Gastroesophageal sphincter (tissue), 4 donors: Measurements from ENCODE around the gene DKKL1. TPM values are rescaled to one million over a fixed set of nuclear protein-coding genes. Genes with fewer than 3 reads are reported as not detected.
A peak's percentile ranks its signal among the peaks of the same experiment; 100 is the strongest.

Experiments used
- ATAC-seq: fragments of 150-250 bp; one replicate; pipeline ENCODE4 v1.9.1; 2016; ENCODE audit warnings: mild to moderate bottlenecking, moderate library complexity
- H3K27ac ChIP-seq, 4 donors: fragments of 200-600 bp; sonication (generic) in 3 of 4; 1 replicate in 3 of 4; 2 replicates in 1 of 4; pipeline ENCODE4 v1.5.1; 2016 to 2019
- H3K27me3 ChIP-seq: fragments of 200-600 bp; sonication (generic); one replicate; pipeline ENCODE4 v1.5.1; 2019
- H3K36me3 ChIP-seq, 2 donors: fragments of 200-600 bp; sonication (generic); one replicate each; pipeline ENCODE4 v1.5.1; 2019; ENCODE audit warnings: control low read depth in 1 of 2
- H3K4me1 ChIP-seq, 3 donors: fragments of 200-600 bp; sonication (generic); 1 replicate in 2 of 3; 2 replicates in 1 of 3; pipeline ENCODE4 v1.5.1; 2016 to 2019; ENCODE audit warnings: control low read depth in 2 of 3
- H3K4me3 ChIP-seq, 2 donors: fragments of 200-600 bp; sonication (generic); one replicate each; pipeline ENCODE4 v1.5.1; 2019; ENCODE audit warnings: mild to moderate bottlenecking in 1 of 2, moderate library complexity in 1 of 2
- H3K9me3 ChIP-seq, 3 donors: fragments of 200-600 bp; sonication (generic); one replicate each; pipeline ENCODE4 v1.5.1; 2017 to 2019; ENCODE audit warnings: control low read depth in 2 of 3
- EP300 ChIP-seq: sonication (generic); formaldehyde crosslinking; IDR thresholded peaks from one replicate; pipeline ENCODE4 v1.6.1; 2017; ENCODE audit warnings: antibody characterized with exemption, mild to moderate bottlenecking
- POLR2A ChIP-seq, 2 donors: fragments of 450-650 bp; IDR thresholded peaks; one replicate each; pipeline ENCODE4 v1.6.1; 2017; ENCODE audit warnings: antibody characterized with exemption in 2 of 2, mild to moderate bottlenecking in 2 of 2, moderate library complexity in 1 of 2
- POLR2AphosphoS5 ChIP-seq: sonication (generic); formaldehyde crosslinking; IDR thresholded peaks from one replicate; pipeline ENCODE4 v1.6.1; 2017; ENCODE audit warnings: antibody characterized with exemption
- WGBS, 2 donors: methylation state at CpG; one replicate each; pipeline ENCODE4 v1.1.5; 2018; ENCODE audit warnings: low coverage in 1 of 2; 5-methylcytosine and 5-hydroxymethylcytosine counted together
- total RNA-seq, 4 donors: library from RNA; depleted of rRNA; stranded (reverse); fragments of >200 nt; gene quantifications; one replicate each; pipeline ENCODE4 v1.1.0, GENCODE V29; 2016
- TF ChIP-seq, protein P1 (sequence below), 4 experiments: fragments of 200-600 bp in 2 of 4; fragments of 450-650 bp in 2 of 4; sonication (generic) in 1 of 4; IDR thresholded peaks; one replicate each; pipeline ENCODE4 v1.5.1; 2017 to 2019; ENCODE audit warnings: antibody characterized with exemption in 4 of 4, mild to moderate bottlenecking in 2 of 4, moderate library complexity in 2 of 4

Gene DKKL1
- total RNA-seq, 4 donors from 2014 or later, result not detected

GRCh38 chr19:49359851-49360820, 3.5 kb upstream of the DKKL1 start:
- Histone ChIP-seq H3K4me1 (peaks cover 0 to 76% (median 11%) of the 10 kb centered on the region in 3 donors), H3K9me3 (no peaks in the 10 kb centered on the region), H3K27me3 (no peaks in the 10 kb centered on the region), H3K36me3 (peaks cover 0 to 46% of the 10 kb centered on the region in 2 donors), H3K4me3 (no peak overlapping the region), H3K27ac (peak overlapping the region in 3 of 4 donors; percentile 50 to 95 (median 93))
- TF ChIP-seq POLR2A (IDR thresholded peaks at IDR 0.05) (no peak), POLR2AphosphoS5 (no peak), EP300 (no peak)
- TF ChIP-seq, protein P1, sequence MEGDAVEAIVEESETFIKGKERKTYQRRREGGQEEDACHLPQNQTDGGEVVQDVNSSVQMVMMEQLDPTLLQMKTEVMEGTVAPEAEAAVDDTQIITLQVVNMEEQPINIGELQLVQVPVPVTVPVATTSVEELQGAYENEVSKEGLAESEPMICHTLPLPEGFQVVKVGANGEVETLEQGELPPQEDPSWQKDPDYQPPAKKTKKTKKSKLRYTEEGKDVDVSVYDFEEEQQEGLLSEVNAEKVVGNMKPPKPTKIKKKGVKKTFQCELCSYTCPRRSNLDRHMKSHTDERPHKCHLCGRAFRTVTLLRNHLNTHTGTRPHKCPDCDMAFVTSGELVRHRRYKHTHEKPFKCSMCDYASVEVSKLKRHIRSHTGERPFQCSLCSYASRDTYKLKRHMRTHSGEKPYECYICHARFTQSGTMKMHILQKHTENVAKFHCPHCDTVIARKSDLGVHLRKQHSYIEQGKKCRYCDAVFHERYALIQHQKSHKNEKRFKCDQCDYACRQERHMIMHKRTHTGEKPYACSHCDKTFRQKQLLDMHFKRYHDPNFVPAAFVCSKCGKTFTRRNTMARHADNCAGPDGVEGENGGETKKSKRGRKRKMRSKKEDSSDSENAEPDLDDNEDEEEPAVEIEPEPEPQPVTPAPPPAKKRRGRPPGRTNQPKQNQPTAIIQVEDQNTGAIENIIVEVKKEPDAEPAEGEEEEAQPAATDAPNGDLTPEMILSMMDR (IDR thresholded peaks at IDR 0.05), result no peak
- 60 to 70% methylated on average over 1 to 8 of the region's 17 CpGs for WGBS, 2 donors
- no peak for ATAC-seq

GRCh38 chr19:49361438-49362047, 2.1 kb upstream of the DKKL1 start:
- Histone ChIP-seq H3K36me3 (peaks cover 0 to 36% of the 10 kb centered on the region in 2 donors), H3K4me1 (peaks cover 0 to 63% (median 11%) of the 10 kb centered on the region in 3 donors), H3K27me3 (no peaks in the 10 kb centered on the region), H3K27ac (peak overlapping the region; percentile 83 to 99 (median 94)), H3K9me3 (no peaks in the 10 kb centered on the region), H3K4me3 (peak overlapping the region; percentile 57 to 79)
- ATAC-seq, result peak; percentile 40
- WGBS, 2 donors, result 3% methylated on average over 4 of the region's 27 CpGs; no CpG with 5 or more reads in 1 of the 2 donors
- peak in 1 of 2 donors; percentile 31 for TF ChIP-seq POLR2A (IDR thresholded peaks at IDR 0.05)
- TF ChIP-seq, protein P1 (IDR thresholded peaks at IDR 0.05), result no peak
- TF ChIP-seq POLR2AphosphoS5, result peak; percentile 76
- TF ChIP-seq EP300, result no peak

DNA sequence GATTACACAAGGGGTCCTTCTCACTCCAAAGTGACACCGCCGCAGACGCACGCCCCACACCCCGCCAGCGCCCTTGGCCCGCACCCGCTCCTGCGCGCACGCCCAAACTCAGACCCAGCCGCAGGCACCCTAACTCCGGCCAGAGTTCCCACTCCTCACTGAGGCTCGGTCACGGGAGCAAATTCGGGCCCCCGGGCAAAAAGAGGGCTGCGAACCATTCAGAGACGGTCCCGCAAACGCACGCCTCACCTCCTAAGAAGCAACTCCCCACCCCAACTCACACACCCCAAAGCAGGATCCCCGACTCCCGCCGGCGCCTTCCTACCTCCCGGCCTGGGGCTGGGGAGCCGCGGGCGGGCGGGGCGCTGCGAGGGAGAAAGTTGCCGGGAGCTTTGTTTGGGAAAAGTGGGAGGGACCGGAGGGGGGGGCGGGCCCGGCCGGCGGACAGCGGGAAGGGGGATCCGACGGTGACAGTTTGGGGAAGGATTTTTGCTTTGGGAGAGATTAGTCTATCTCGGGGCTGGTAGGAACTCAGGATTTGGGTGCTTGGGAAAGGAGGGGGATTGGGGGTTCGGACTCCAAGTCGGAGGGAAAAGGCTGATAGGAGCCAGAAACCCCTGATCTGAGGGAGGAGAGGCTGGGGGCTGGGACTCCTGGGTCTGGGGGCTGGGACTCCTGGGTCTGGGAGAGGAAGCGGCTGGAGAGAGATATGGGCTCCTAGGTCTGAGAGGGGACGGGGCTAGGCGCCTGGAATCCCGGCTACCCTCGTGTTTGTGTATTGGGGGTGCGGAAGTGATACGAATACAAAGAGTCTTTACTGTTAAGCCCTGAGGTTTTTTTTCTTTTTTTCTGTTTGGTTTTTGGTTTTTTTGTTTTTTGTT, 1.4 kb upstream of the DKKL1 start, which contains the start of gene TEAD2:
Gene TEAD2 (minus strand): TSS at position 369 of the 881 bp plus-strand sequence. CDS start 2,341 bp downstream, outside the sequence.
- 0 to 2% methylated on average over 11 to 12 of the region's 52 CpGs for WGBS, 2 donors
- Histone ChIP-seq H3K4me3 (peak within 1 kb of the TSS; percentile 57 to 79), H3K36me3 (peaks cover 0 to 28% of the 10 kb centered on the region in 2 donors), H3K9me3 (no peaks in the 10 kb centered on the region), H3K27me3 (no peaks in the 10 kb centered on the region), H3K27ac (peak within 1 kb of the TSS; percentile 83 to 99 (median 94)), H3K4me1 (peaks cover 0 to 55% (median 11%) of the 10 kb centered on the region in 3 donors)
- peak; percentile 28 for ATAC-seq
- TF ChIP-seq POLR2A (IDR thresholded peaks at IDR 0.05), result peak in 1 of 2 donors; percentile 33
- no peak for TF ChIP-seq EP300
- TF ChIP-seq, protein P1 (IDR thresholded peaks at IDR 0.05), result no peak
- TF ChIP-seq POLR2AphosphoS5, result peak; percentile 63

GRCh38 chr19:49362929-49363267, 779 bp upstream of the DKKL1 start:
- Histone ChIP-seq H3K9me3 (peaks cover 0 to under 1% (median 0%) of the 10 kb centered on the region in 3 donors), H3K27me3 (no peaks in the 10 kb centered on the region), H3K27ac (peak overlapping the region; percentile 83 to 99 (median 94)), H3K4me1 (peaks cover 0 to 49% (median 11%) of the 10 kb centered on the region in 3 donors), H3K4me3 (peak overlapping the region; percentile 57 to 79), H3K36me3 (peaks cover 0 to 22% of the 10 kb centered on the region in 2 donors)
- TF ChIP-seq EP300, result no peak
- no peak for ATAC-seq
- WGBS, 2 donors, result 0% methylated on average over 6 of the region's 14 CpGs; no CpG with 5 or more reads in 1 of the 2 donors
